CD4-positive, alpha-beta T cell treated with Interleukin-2 at 100 ng/mL for 4 hours (primary cell): ENCODE data around the gene HECTD1.
"Not testable (repeated sequence)": the region's sequence is repeated elsewhere in the genome, so short reads cannot be mapped to it uniquely, and the experiment has no call there.

Experiments used
- DNase-seq: peaks from one replicate; pipeline ENCODE4 v3.0.0-alpha.2; 2020; ENCODE audit warnings: low spot score

HECTD1 gene

GRCh38 chr14:31194095-31194494, 13.5 kb downstream of the HECTD1 start:
- no peak for DNase-seq

DNA sequence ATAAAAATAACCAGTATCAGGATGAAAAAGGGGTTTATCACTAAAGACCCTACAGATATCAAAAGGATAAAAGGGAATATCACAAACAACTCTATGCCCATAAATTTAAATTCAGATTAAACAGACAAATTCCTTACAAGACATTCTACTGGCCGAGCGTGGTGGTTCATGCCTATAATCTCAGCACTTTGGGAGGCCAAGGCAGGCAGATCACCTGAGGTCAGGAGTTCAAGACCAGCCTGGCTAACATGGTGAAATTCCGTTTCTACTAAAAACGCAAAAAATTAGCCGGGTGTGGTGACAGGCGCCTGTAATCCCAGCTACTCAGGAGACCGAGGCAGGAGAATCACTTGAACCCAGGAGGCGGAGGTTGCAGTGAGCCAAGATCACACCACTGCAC, 15.0 kb downstream of the HECTD1 start:
- DNase-seq = not testable (repeated sequence)

GRCh38 chr14:31190717-31191263, 16.8 kb downstream of the HECTD1 start:
- DNase-seq = no peak

DNA sequence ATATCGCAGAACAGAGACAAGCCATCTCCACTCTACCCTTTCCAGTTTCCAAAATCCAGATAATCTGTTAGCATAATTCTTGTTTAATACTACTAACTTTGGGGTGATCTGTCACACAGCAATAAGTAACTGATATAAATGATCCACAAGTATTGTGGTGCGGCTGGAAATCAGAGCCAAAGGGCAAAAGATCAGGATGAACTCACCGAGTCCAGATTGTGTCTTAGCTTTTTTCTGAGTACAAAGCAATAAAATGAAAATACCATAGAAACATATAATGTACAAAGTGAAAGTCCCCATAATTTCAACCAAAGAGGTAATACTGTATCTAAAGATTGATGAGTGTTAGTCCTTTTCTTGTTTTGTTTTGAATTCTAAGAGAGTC, 17.4 kb downstream of the HECTD1 start:
- no peak for DNase-seq

DNA sequence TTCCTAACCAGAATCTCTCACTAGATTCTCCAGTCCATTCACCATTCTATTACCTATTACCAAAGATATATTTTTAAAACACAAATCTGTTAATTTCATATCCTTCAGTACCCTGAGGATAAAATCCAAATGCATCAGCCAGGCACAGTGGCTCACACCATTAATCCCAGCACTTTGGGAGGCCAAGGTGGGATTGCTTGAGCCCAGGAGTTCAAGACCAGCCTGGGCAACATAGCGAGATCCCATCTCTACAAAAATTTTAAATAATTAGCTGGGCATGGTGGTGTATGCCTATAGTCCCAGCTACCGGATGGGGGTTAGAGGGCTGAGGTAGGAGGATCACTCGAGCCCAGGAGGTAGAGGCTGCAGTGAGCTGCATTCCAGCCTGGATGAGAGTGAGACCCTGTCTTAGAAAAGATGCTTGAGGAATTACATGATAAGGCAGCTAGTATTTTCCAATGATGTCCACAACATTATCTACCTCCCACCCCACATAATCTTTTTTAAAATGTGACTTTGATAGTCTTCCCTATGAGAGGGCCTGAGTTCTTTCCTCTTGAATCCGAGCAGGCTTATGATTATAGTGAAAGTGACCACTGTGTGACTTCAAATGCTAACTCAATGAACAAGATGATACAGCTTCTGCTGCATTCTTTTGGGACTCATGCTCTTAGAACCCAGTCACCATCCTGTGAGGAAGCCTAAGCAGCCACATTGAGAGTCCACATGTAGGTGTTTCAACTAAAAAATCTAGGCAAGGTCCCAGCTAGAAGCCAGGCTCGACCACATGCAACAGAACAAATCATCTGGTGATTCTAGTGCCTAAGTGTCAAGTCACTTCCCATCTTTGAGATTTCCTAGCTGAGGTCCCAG, 18.0 kb downstream of the HECTD1 start:
- DNase-seq = no peak

GRCh38 chr14:31188744-31189143, 18.8 kb downstream of the HECTD1 start:
- DNase-seq = no peak

DNA sequence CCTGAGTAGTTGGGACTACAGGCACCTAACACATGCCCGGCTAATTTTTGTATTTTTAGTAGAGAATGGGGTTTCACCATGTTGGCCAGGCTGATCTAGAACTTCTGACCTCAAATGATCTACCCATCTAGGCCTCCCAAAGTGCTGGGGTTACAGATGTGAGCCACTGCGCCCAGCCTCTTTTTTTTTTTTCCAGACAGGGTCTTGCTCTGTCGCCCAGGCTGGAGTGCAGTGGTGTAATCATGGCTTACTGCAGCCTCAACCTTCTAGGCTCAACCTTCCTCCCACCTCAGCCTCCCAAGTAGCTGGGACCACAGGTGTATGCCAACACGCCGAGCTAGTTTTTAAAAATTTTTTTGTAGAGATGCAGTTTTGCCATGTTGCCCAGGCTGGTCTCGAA, 25.6 kb downstream of the HECTD1 start:
- not testable (repeated sequence) for DNase-seq

GRCh38 chr14:31181271-31181670, 26.3 kb downstream of the HECTD1 start:
- no peak for DNase-seq

DNA sequence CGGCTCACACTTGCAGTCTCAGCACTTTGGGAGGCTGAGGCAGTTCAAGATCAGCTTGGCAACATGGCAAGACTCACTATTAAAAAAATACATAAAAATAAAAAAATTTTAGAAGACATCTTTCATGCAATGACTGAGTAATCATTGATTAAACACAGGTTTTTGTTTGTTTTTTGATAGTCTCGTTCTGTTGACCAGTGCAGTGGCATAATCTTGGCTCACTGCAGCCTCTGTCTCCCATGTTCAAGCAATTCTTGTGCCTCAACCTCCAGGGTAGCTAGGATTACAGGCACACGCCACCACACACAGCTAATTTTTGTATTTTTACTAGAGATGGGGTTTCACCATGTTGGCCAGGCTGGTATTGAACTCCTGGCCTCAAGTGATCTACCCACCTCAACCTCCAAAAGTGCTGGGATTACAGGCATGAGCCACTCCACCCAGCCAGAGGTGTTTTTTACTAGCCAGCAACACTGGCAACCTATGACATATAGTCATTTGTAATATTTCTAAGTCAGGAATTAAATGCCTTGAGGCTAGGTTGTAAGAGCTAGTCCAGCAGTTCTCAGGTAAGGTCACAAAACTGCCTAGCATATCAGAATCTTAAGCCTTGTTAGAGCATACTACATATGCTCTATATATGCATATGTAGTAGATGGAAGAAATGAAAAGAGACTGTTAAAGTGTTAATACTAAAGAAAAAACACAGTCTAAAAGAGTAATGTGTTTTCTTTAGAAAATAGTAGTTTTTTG, 27.1 kb downstream of the HECTD1 start:
- no peak for DNase-seq

DNA sequence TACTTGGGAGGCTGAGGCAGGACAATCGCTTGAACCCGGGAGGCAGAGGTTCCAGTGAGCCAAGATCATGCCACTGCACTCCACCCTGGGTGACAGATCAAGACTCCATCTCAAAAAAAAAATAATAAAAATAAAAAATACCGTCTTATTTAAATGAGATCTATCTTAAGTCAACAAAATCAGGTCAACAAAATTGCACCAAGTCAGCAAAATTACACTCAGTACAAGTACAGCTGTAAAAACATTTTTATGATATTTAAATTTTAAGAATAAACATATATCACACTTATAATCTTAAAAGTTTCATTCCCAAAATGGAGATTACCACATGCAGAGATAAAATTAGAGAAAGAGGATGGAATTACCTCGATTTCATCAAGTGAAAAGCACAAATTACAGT, 33.2 kb downstream of the HECTD1 start:
- no peak for DNase-seq

- DNase-seq = no peak
Observed at GRCh38 chr14:31173120-31173837, 34.3 kb downstream of the HECTD1 start.

DNA sequence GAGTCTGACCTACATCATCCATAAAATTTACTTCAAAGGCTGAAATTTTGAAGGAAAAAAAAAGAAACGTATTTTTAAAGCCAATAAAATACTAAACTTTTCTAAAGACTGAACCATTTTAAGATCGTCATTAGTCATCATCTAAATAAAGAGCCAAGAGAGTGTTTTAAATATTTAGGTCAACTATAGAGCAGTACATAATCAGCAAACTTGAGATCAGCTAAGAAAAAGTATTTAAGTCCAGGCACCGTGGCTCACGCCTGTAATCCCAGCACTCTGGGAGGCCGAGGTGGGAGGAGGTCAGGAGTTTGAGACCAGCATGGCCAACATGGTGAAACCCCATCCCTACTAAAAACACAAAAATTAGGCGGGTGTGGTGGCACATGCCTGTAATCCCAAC, 35.5 kb downstream of the HECTD1 start:
- DNase-seq = no peak

GRCh38 chr14:31170411-31170810, 37.2 kb downstream of the HECTD1 start:
- no peak for DNase-seq

DNA sequence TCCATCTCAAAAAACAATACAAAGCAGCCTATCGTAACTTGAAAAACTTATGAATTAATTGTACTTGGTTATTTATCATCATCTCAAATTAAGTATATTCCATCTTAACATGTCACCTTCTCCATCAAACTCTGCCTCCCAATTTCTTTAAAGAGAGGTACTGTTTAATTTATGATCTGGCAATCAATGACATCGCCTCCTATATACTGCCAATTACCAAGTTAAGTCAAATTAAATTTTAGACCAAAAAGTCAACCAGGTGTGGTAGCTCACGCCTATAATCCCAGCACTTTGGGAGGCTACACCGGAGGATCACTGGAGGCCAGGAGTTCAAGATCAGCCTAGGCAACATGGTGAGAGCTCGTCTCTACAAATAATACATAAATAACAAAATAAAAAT, 37.7 kb downstream of the HECTD1 start:
- DNase-seq = no peak

- no peak for DNase-seq
Observed at GRCh38 chr14:31167032-31167431, 40.6 kb downstream of the HECTD1 start.

- DNase-seq = no peak
Observed at GRCh38 chr14:31166271-31166561, 41.4 kb downstream of the HECTD1 start.

- no peak for DNase-seq
Observed at GRCh38 chr14:31164115-31164514, 43.5 kb downstream of the HECTD1 start.

GRCh38 chr14:31162910-31163649, 44.5 kb downstream of the HECTD1 start:
- DNase-seq = no peak

DNA sequence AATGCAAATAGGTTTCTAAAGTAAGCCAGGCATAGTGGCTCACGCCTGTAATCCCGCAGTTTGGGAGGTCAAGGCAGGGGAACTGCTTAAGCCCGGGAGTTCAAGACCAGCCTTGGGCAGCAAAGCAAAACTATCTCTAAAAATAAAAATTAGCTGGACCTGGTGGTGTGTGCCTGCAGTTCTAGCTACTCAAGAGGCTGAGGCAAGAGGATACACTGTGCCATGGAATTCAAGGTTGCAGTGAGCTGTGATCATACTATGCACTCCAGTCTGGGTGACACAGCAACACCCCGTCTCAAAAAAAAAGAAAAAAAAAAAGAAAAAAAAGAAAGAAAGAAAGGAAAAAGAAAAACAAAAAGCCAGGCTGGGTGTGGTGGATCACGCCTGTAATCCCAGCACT, 46.3 kb downstream of the HECTD1 start:
- DNase-seq = no peak

DNA sequence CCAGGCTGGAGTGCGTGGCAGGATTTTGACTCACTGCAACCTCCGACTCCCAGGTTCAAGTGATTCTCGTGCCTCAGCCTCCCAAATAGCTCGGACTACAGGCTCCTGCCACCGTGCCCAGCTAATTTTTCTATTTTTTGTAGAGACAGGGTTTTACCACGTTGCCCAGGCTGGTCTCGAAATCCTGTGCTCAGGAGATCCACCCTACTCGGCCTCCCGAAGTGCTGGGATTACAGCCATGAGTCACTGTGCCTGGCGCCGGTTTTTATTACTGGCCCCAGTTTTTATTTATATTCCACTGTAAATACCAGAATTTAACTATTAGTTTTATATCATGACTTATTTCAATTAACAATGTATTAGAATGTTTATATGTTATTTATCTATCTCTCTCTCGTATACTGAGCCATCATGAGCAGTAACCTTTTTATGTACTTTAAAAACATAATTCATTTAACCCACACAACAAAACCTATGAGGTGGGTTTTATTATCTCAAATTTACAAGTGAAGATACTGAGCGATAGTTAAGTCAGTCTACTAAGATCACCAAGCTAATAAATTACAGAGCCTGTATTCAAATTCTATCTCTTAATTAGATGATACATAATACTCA, 47.8 kb downstream of the HECTD1 start:
- no peak for DNase-seq

GRCh38 chr14:31154956-31155355, 52.6 kb downstream of the HECTD1 start:
- DNase-seq = no peak
